RWPE1 (cell line): Measurements from ENCODE around the gene LHX2.

Experiments
- CTCF ChIA-PET: fragments of 350-600 bp; sonication (Branson Sonifier 250); formaldehyde crosslinking; extraction: SDS; loops from one replicate; lab custom pipeline; 2021; lab: Yijun Ruan, JAX
- POLR2A ChIA-PET: fragments of 400-600 bp; formaldehyde crosslinking; extraction: SDS; loops from one replicate; lab custom pipeline; 2020; ENCODE audit warnings: antibody characterized with exemption; ENCODE audit not compliant: low non-redundant PET; lab: Yijun Ruan, JAX
- DNase-seq: peaks from one replicate; pipeline ENCODE4 v3.0.0; 2012; ENCODE audit warnings: low spot score
- H3K27ac ChIP-seq: fragments of 450-650 bp; 2 replicates; pipeline ENCODE4 v1.5.1; 2017
- TF ChIP-seq, protein P1 (sequence below): fragments of 450-650 bp; conservative IDR thresholded peaks from 2 replicates; pipeline ENCODE4 v1.5.1; 2017; ENCODE audit warnings: low read depth, mild to moderate bottlenecking

The LHX2 gene

DNA sequence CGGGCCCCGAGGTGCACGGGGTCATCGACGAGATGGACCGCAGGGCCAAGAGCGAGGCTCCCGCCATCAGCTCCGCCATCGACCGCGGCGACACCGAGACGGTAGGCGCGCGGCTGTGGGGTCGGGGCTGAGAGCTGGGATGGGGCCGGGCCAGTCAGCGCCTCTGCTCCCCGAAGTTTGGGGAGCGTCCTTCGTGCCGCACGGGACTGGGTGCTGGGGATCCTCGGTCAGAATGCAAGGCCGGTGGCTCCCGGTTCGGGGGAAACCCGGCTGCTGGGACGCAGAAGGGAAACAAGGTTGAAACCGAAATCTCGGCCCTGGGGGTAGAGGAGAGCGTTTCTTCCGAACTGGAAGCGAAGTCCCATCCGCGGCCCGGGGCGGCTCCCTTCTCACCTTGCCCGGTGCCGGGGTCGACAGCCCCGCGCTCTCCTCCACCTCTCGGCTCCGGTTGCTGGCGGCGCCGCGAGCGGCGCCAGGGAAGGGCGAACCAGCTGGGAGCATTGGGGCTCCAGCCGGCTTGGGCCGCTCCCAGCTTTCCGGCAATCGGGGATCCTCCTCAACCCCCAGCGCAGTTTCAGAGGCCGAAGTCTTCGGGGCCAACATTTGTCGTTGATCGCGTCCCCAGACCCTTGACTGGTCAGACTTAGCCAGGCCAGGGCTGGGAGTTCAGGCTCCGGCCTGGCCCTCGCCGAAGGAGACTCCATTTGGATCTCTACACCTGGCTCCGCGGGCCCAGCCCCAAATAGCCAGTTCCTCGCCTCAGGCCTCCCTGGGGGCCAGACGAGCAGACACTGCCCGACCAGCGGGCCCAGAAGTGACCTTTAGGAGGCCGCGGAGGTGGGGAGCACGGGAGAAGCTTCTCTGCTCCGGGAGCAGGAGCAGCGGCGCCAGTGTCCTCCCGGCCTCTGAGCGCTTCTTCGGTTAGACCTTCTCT, 1.1 kb downstream of the LHX2 start:
- H3K27ac ChIP-seq = no peak overlapping the region
- CTCF ChIA-PET = no interaction called here
- DNase-seq = no peak
- POLR2A ChIA-PET = no interaction called here
- TF ChIP-seq, protein P1, sequence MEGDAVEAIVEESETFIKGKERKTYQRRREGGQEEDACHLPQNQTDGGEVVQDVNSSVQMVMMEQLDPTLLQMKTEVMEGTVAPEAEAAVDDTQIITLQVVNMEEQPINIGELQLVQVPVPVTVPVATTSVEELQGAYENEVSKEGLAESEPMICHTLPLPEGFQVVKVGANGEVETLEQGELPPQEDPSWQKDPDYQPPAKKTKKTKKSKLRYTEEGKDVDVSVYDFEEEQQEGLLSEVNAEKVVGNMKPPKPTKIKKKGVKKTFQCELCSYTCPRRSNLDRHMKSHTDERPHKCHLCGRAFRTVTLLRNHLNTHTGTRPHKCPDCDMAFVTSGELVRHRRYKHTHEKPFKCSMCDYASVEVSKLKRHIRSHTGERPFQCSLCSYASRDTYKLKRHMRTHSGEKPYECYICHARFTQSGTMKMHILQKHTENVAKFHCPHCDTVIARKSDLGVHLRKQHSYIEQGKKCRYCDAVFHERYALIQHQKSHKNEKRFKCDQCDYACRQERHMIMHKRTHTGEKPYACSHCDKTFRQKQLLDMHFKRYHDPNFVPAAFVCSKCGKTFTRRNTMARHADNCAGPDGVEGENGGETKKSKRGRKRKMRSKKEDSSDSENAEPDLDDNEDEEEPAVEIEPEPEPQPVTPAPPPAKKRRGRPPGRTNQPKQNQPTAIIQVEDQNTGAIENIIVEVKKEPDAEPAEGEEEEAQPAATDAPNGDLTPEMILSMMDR = no peak

DNA sequence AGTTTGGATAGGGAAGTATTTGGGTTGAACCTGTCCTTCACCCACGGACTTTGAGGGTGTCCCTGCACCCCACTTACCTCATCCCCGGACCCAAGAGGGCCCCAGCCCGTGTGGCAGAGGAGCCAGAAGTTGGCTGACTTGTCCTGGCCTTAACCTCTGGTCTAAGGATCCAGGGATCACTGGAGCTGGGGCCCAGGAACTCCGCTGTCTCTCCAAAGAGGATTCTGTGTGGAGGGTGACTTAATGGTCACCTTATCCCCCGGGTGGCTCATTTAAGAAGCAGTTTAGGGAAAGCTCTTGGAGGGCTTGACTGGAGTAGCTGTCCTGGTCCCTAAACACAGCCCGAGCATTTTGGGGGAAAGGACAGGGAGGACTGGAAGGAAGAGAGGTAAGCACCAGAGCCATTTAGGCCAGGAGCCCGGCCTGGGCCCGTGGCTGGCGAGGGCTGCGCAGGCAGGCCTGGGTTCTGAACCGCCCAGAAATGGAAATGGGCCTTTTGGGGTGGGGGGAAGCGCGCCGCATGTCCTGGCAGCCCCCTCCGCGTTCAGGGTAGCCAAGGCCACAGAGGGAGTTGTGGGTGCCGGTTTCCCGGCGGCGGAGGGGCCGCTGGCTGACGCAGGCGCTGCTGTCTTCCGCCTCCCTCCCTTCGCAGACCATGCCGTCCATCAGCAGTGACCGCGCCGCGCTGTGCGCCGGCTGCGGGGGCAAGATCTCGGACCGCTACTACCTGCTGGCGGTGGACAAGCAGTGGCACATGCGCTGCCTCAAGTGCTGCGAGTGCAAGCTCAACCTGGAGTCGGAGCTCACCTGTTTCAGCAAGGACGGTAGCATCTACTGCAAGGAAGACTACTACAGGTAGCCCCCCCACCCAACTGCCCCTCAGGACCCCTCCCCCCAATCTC, 2.0 kb downstream of the LHX2 start:
- ChIA-PET CTCF (interaction anchor here (0.7 kb wide), 1 partner anchor 28 kb away, joined by 4 read pairs; no protein-coding TSS in a partner anchor), POLR2A (no interaction called here)
- no peak for DNase-seq
- H3K27ac ChIP-seq = no peak overlapping the region
- TF ChIP-seq, protein P1 = no peak

DNA sequence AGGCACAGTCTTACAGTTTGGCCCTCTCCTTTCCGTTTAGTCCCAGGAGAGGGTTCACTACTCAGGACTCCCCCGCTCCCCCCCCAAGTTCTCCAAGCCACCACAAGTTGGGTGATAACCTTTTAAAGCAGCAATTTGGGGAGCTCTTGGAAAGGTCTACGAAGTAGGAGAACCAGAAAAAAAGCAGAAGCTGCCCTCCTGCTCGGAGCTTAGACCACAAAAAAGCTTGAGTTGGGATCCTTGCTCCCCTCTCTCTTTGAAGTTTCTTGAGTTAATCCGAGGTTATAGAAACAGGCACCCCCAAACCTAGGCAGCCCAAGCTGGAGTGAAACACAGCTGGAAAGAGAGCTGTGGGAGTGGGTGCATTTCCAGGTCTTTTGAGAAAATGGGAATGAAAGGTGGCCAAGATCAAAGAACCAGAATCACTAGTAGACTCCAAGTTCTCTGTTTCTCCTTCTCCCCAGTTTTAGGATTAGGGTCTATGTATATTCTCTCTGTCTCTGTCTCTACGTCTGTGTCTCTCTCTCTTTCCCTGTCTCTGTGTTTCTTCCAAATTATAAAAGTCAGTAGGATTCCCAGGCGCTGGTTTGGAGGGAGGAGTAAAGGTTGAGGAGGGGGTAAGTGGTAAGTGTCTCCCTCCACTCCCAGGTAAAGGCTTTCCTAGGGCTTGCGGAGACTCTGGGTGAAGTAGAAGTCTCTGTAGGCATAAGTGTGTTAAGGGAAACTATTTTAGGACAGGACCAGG, 2.8 kb downstream of the LHX2 start:
- TF ChIP-seq, protein P1 = no peak
- no peak for DNase-seq
- POLR2A ChIA-PET = no interaction called here
- CTCF ChIA-PET = interaction anchor here (0.7 kb wide), 1 partner anchor 27 kb away, joined by 4 read pairs; no protein-coding TSS in a partner anchor
- no peak overlapping the region for H3K27ac ChIP-seq

DNA sequence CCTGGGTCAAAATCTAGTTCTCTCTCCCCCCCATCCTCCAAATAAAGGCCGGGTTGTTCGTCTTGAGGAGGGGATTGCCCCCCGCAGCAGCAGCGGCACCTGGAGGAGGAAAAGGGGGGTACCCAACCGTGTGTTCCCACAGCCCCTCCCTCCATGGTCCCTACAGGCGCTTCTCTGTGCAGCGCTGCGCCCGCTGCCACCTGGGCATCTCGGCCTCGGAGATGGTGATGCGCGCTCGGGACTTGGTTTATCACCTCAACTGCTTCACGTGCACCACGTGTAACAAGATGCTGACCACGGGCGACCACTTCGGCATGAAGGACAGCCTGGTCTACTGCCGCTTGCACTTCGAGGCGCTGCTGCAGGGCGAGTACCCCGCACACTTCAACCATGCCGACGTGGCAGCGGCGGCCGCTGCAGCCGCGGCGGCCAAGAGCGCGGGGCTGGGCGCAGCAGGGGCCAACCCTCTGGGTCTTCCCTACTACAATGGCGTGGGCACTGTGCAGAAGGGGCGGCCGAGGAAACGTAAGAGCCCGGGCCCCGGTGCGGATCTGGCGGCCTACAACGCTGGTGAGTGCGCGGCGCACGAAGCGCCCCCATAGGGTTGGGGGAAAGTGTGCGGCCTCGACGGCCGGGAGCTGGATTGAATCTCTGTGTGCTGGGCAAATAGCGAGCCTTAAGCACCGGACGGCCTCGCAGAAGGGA, 3.5 kb downstream of the LHX2 start:
- POLR2A ChIA-PET = no interaction called here
- CTCF ChIA-PET = no interaction called here
- DNase-seq = no peak
- H3K27ac ChIP-seq = no peak overlapping the region
- TF ChIP-seq, protein P1 = no peak

DNA sequence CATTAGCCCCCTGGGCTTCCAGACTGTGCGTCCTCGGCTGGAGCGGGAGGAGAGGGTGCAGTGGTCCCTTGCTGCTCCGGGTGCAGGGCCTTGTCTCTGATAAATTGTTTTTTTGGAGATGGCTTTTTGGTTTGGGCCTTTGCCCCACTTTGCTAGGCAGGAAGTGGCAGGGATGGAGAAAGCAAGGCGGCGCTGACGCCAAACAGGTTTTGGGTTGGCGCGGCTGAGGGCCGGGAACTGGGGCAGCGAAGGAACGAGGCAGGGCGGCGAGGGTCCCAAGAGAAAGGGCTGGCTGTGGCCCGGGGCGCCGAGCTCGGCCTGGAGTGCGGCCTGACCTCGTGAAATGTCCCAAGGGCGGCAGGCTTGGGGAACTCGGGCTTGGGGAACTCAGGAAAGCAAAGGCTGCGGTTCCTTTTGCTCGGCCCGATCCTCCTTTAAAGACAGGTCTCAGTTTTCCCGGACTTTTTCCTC, 4.1 kb downstream of the LHX2 start:
- no peak overlapping the region for H3K27ac ChIP-seq
- ChIA-PET CTCF (no interaction called here), POLR2A (no interaction called here)
- no peak for DNase-seq
- TF ChIP-seq, protein P1 = no peak
